Suprapubic skin (tissue), 3 donors: Measurements from ENCODE around the gene TSPAN33.

ENCODE experiments used
- CTCF ChIP-seq, 2 donors: fragments of 200-600 bp in 1 of 2; fragments of 450-650 bp in 1 of 2; sonication (generic) in 1 of 2; IDR thresholded peaks; one replicate each; pipeline ENCODE4 v1.5.1; 2016 to 2019; ENCODE audit warnings: antibody characterized with exemption in 2 of 2, mild to moderate bottlenecking in 1 of 2, moderate library complexity in 1 of 2
- EP300 ChIP-seq: sonication (generic); formaldehyde crosslinking; IDR thresholded peaks from one replicate; pipeline ENCODE4 v1.6.1; 2017; ENCODE audit warnings: antibody characterized with exemption
- POLR2A ChIP-seq, 2 donors: fragments of 450-650 bp; IDR thresholded peaks; one replicate each; pipeline ENCODE4 v1.6.1; 2017; ENCODE audit warnings: antibody characterized with exemption in 2 of 2, mild to moderate bottlenecking in 2 of 2, moderate library complexity in 2 of 2

- TF ChIP-seq CTCF (IDR thresholded peaks at IDR 0.05) (no peak), EP300 (no peak), POLR2A (IDR thresholded peaks at IDR 0.05) (no peak)
Observed at GRCh38 chr7:129143724-129144094, 798 bp upstream of the TSPAN33 start.
